HG03108 (cell line): ENCODE data around the gene CUBN.

Source experiments
- ATAC-seq: cut with Tn5 transposase; IDR thresholded peaks from one replicate; pipeline ENCODE4 v1.9.1; 2021; ENCODE audit warnings: moderate library complexity; ENCODE audit not compliant: unreplicated experiment

CUBN gene

DNA sequence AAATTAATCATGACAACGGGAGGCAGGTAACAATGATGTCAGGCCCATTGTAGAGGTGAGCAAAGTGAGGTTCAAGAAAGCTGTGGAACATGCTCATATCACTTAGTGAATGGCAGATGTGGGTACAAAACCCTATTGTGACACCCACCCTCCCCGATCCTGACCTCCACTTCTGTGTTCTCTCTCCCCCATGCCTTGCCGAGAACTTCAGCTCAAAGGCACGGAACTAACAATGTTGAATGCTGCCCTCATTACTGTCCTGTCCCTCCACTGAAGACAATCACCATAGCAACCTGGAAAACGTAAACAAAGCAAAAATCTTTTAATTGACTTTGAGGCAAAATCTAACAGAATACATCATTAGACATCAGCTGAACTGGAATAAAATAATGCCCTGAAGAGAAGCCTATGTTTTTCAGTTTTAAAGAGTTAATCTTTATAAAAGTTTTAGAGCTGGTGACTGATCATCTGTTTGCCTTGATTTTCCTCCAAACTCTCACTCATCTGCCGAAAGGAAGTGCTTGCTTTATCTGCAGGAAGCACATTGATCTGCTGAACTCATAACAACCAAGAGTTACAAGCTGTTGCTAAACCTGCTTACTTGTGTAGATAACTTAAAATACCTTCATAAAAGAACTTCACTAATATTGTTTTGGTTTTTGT, 133.6 kb downstream of the CUBN start:
- ATAC-seq = no peak

DNA sequence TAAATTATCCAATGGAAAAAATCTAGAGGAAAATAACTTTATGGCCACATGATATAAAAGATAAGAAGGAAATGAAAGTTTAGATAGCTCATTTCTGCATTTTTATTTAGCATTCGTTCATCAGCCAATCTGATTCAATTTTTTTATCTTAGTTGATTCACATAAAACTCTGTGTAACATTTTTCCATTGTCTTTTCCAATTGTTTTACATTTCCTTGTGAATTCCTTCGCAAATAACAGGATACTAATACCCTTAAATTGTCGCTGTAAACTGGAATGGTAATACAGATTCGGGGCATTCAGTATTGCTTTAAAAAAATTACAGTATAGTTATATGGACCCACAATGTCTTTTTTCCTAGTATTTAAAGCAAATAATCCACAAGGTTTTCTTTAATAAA, 136.4 kb downstream of the CUBN start:
- ATAC-seq = no peak

DNA sequence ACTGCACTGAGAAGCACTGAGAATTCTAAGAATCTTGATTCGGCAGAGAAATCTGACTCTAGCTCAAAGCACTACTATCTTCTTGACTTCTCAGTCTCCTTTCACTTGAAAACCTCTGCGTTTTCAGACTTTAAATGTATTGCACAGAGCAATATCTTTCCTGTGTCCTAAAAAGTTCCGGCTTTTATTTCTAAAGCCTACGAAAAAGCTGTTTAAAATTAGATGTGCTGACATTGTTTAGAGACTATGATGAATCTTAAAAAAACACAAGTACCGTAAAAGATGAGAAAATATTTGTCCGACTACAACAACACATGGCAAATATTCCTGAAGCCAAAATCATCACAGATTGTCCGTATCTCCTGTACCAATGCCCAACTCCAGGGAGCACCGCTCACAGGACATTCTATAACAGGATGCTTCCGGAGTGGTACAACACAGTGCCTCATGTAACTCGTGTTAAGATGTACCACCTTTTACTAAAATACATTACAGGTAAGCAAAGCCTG, 136.9 kb downstream of the CUBN start:
- no peak for ATAC-seq

DNA sequence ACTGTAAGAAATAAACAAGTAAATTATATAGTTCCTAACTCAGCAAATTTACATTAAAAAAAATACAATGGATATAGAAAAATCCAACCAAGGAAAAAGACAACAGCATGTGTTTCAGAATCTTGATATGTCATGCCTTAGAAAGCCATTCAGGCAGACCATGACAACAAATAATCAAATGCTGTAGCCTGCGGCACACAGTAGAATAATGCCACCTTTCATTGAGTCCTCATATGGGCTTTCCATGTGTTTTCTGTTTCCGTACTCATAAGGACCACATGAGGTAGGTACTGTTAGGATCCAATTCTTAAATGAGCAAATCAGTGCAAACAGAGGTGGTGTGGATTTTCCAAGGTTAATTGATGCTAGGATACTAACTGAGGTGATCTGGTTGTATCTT, 138.6 kb downstream of the CUBN start:
- ATAC-seq = no peak

DNA sequence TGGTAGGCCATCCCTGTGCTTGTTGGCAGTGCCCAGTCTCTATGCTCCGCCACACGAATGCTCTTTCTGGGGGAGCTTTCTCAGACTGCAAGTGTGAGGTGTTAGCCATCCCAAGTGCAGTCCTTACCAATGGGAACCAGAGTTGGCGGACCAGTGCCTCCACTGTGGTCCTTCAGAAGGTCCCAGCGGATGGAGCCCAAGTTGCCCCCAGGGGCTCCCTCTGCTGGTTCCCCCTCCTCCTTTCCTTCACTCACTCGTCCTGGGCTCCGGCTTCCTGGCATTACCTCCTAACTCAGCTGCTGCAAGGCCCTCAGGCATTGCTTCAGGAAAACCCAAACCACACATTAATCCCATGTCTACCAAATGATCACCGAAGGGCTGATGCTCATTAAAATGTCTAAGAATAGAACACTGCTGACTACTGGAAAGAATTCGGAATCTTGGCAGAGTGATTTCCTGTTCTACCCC, 139.8 kb downstream of the CUBN start:
- ATAC-seq = no peak

DNA sequence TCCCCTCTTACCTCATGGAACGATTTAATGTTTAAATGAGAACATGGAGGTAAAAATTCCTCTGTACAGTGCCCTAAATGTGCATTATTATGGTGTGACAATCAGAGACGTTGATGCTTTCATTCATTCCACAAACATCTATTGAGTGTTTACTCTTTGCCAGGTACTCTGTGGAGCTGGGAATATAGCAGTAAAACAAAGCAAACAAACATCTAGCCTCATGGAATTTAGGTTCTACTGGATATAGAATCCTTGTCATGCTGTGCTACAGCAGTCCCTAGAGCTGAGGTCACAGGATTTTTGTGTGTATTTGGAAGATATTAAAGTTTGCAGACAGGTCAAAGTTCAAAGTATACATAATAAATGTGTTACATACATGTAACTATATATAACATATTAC, 140.7 kb downstream of the CUBN start:
- no peak for ATAC-seq

DNA sequence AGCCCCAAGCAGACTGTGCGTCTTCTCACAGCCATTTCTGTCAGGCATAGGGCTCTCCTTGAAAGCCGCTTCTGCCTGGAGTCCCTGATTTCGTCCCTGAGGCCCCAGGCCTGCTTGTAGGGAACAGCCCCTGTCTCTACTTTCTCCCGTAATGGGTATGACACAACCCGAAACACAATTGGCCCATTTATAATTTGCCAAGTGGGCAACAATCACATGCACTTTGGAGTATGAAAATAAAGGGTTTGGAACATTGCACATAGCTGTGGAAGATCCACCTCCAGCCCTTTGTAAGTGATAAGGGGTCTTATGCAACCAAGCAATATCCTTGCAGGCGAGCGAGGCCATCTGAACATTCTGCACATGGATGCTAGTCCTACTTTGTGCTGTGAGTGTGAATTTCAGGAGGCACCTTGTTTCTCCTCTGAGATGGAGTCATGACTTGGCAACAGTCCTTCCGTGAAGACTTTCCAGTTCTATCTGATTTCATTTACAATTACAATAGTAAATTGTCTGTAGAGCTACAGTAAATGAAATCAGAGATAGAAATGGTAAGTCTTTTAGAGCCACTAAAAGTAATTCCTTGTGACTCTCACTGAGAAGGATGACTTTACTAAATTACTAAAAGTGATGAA, 141.5 kb downstream of the CUBN start:
- no peak for ATAC-seq

DNA sequence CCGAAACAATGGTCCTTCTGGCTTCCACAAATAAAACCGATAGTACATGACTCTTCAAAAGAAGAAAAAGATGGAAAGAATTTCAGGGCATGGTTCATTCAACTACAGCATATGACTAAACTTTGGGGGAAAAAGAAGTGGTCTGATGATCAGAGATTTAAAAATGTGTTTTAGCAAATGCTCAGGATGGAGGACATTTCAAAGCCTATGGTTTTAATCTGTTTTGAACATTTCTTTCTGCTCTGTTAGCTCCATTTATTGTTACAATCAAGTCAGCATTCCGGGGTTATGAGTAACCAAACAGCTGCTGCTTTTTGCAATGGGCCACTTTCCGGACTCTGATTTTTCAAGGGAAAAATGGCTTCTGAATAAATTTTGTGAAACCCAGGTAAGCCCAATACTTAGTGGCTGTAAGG, 142.4 kb downstream of the CUBN start:
- ATAC-seq = no peak

DNA sequence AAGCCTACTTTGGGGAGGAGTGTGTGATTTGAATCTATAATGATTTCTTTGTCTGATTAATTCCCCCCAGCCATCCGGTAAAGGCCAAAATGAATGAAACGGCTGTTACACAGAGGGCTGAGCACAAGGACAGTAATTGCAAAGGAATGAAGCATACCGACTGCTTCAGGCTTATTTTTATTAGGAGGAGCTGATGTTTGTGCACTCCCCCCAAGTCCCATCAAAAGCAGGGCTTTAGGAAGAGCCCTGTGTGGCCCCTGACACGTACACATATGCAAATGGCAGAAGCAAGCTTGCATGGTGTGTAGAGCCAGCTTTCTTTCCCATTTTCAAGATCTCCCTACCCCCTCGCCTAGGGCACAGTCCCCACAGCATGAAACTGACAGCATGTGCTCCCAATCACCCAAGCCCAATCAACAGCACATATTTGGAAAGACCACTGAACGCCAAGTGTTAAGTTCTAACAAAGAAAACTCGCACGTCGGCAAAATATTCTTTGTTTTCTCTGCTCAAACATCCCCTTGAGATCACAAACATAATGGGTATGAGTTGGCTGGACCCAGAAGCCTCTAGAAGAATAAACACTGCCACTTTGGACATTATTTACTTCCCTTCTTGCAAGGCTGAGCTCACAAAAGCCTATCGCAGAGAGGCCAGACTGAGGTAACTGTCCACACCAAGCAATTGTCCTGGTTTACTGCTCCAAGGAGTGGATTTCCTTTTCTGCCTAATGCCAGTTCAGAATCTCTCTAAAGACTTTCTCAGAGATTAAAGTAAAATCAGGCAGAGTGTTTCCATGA, 143.0 kb downstream of the CUBN start:
- no peak for ATAC-seq

DNA sequence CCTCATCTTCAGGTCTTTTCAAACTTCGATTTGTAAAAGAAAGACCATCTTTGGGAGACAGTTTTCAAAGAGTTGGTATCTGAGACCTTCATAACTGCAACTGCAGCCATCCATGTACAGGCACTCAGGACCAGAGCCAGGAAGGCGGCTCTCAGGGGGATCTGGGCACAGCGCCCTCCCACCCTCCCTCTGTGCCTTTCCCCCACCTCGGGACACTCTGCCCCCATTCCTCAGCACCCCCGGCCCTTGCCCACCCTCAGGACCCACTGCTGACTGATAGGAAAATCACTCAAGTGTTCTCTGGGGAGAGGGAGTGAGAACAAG, 143.6 kb downstream of the CUBN start:
- ATAC-seq = no peak

DNA sequence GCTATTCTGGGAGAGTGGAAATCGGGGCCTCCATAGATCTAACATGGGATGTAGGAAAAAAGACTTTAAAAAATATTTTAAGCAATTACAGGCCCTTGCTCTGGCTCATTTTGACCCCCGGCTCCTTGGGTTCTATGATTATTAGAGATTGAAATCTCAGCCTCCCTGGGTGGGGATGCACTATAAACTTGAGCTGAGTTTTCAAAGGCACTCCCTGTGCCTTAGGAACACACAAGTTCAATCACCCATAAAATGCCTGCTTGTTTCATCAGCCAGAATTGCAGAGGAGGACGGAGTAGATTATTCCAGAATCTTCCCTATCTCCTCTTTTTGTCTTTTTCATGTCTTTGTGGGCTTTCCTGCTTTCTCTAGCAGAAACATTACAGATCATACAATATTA, 145.4 kb downstream of the CUBN start:
- no peak for ATAC-seq

DNA sequence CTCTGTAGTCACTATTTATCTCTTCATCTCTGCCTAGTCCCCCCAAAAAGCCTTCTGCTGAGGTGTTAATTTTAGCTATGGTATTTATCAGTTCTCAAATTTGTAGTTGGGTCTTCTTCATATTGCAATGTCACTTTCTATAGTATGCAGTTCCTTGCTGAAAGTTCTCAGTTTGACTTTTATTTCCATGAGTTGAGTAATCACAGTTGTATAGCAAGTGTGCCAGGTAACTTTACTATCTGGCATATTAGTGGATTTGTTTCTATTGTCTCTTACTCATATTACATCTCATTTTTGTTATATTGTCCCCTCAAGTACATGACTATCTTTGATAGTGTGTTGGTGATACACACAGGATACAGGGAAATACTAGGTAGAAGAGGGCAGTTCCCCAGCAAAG, 152.8 kb downstream of the CUBN start:
- ATAC-seq = no peak

DNA sequence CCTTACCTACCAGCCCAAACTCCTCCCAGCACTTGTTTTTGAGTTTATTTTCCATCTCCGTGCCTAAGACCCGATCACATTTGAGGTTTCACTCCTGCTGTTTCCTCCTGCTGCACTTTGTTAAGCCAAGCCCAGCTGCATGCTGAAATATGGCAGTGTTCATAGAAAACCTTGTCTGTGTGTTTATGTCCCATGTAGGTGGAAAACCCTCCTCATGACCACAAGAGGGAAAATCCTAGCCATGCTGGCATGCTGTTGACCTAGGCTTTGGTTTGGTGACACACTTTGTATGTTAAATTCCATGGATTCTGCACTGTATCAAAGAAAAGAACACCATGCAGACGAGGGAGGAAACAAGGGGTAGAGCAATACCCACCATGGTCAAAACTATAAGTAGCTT, 154.4 kb downstream of the CUBN start:
- no peak for ATAC-seq

DNA sequence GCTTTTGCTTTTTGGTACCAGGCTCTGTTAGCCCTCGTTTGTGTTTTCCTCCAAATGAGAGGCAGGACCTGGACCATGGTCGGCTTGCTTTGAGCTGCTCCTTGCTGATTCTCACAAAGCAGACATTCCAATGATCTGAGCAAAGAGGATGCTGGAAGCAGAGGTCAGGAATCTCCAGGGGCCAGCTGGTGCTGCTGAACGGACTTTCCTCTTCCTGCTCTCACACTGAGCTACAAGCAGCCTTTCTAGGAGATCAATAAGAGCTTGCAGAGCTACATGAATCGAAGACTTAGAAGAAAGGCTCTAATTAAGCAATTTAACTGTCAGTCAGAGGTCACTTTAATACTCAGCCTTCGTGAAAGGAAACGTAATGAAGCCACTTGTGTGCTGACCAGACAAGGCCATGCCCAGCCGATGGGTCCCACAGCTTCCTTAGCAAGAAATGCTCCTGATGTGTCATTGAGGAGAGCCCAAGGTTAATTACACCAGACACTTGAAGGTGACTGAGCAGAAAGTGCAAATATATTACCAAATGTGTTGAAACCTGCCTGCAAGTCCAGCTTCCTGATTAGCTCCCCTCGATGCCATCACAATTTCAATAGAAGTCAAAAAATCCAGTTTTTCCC, 161.1 kb downstream of the CUBN start:
- no peak for ATAC-seq

DNA sequence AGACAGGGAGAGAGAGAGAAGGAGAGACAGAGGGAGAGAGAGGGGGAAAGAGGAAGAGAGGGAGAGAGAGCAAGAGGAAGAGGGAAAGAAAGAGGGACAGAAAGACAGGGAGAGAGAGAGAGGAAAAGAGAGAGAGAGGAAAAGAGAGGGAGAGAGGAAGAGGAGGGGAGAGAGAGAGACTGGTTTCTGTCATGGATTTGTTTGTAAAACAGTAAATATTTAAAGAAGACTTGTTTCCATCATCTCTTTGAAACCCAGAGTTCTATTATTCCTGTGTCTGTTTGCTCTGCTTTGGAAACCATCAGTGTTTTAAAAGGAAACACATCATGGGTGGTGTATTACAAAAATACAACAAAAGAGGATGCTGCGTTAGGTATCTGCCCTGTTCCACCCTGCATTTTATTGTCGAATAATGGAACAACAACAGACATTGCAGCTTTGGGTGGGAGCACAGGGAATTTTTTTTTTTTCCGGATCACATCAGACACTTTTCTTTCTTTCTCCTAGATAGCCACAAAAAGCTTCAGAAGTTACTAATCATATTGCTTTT, 161.7 kb downstream of the CUBN start:
- ATAC-seq = no peak

DNA sequence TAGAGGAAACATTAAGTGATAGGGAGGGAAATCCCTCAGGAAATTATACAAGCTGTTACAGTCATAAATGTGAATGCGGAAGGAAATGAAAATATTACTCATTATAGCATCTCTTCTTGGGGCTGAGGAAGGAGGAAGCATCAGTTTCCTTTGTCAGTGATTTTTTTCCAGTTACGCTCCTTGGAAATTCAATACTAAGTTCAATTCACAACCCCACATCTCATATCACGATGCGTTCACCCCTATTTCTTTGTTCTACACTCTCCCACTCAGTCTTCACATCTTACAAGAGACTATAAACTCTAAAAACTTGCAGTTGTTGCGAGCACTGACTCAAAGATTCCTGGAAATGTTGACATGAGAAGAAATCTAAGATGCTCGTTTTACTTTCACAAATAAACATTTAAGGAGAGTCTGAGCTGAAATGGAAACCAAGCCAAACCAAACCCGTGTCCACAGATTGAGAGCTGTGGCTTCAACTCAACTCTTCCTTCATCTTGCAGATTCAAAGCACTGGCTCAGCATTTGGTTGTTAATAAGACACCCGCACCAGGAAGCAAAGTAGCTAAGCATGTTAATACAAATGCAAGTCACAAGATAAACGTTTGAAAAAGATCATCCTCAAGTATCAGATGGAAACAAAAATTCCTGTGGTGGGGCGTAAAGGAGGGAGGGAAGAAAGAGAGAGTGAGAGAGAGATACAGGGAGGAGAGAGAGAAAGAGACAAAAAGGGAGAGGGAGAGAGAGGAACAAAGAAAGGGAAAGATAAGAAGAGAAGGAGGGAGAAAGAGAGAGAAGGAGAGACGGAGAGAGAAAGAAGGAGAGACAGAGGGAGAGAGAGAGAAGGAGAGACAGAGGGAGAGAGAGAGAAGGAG, 162.4 kb downstream of the CUBN start:
- no peak for ATAC-seq

DNA sequence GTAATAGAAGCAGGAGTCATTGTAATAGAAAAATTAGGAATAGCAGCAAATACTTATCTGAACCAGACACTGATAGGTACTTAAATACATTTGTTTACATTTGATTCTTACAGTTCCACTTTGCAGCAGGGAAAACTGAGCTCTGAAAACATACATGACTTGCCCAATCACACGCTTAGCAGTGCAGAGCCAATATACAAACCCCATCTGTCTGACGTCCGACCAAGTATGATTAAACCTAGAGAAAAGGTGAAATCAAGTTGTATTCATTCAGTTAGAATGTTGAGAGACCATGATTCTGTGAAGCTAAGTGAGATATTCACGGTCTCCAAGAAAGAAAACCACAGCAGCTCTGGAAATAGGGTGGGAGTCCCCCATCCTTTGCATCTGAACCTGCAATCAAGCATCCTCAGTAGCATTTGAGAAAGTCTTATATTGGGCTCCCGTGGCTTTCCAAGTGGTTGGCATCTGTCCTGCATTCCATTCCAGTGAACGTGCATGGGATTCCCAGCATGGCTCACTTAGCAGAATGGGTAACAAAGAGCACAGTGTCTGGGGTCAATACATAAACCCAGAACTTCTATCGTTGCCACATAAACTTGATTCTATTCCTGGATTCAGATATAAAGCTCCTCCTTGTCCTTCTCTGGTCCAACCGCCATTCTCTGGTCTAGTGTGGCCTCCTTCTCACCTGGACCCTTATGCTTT, 163.7 kb downstream of the CUBN start:
- ATAC-seq = no peak

DNA sequence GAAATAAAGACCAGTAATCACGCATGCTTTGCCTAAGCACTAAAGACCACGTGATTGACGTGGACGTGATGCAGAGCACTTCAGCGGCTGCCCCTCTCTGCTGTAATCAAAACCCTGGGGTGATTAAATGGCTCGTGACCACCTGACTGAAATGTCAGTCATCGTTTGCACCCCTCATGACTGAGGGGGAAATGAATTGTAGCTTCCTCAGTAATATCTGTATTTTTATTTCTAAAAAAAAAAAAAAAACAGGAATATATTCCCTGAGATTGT, 164.3 kb downstream of the CUBN start:
- no peak for ATAC-seq

DNA sequence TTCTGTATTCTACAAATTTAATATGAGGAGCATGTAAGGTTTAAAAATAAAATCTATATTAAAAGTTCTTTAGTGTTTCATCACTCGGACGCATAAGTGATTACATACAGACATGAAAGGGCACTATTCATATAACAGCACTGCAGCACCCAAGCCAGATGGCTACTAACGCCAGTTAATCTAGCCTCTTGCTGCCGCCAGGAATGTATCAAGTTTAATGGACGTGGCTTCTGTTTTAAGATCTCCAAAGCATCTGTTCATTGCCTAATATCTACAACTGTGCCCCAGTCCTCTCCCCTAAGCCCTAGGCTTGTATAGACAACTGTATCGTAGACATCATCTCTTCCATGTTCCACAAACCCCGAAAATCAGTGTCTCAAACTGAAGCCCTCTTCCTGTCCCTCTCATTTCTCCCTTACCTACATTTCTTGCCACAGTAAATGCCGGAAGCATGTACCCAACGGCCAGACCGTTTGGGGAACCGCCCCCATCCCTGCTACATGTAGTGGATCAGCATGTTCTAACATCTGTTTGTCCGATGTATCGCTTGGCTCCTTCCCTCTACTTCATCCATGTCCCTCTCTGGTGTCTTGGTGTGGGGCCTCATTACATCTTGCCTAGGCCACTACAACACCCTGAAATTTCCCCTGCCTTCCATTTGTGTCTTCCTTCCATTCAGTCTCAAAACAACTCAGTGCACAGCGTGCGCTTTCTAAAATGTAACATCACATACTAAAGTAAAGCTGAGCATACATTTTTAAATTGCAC, 164.9 kb downstream of the CUBN start:
- ATAC-seq = no peak
